ENCODE measurements around the gene TSPAN13.

- no peak for TF ChIP-seq CTCF (IDR thresholded peaks at IDR 0.05; ENCODE audit: low read depth, low read length)
- no peak for TF ChIP-seq EZH2phosphoT487 (IDR thresholded peaks at IDR 0.05; ENCODE audit: low read depth)
These were observed 51.3 kb downstream of the TSPAN13 start, which contains the start of gene AGR2 for GRCh38 chr7:16804674-16805439.

All from OCI-LY3 (cell line).